ENCODE data around the gene SEC14L2. TPM values are rescaled to one million over a fixed set of nuclear protein-coding genes. Genes with fewer than 3 reads are reported as not detected.
"Not testable (repeated sequence)": the region's sequence is repeated elsewhere in the genome, so short reads cannot be mapped to it uniquely, and the experiment has no call there.

SEC14L2 gene
- polyA plus RNA-seq, 2 donors = 27.2 to 29.1 TPM

- peaks cover 2 to 18% of the 10 kb centered on the region in 2 donors for H3K4me1 ChIP-seq (ENCODE audit: control insufficient read depth in 2 of 2, insufficient read depth in 2 of 2, low read length in 1 of 2)
- not testable (repeated sequence) for H3K4me3 ChIP-seq (ENCODE audit: low read depth in 1 of 2, low read length in 2 of 2); H3K27me3 ChIP-seq (ENCODE audit: control insufficient read depth in 1 of 2, insufficient read depth in 2 of 2, low read length in 2 of 2); H3K9me3 ChIP-seq (ENCODE audit: control insufficient read depth in 2 of 2, insufficient read depth in 1 of 2, low read depth in 1 of 2, low read length in 1 of 2); H3K36me3 ChIP-seq (ENCODE audit: control insufficient read depth in 2 of 2, insufficient read depth in 2 of 2, low read length in 1 of 2); H3K27ac ChIP-seq (ENCODE audit: low read depth in 2 of 2, low read length in 1 of 2)
- WGBS, 2 donors = 98 to 99% methylated on average over 3 of the region's 3 CpGs
Observed at GRCh38 chr22:30401024-30401423, 4.2 kb downstream of the SEC14L2 start.

GRCh38 chr22:30402028-30402765, 5.4 kb downstream of the SEC14L2 start:
- no peak overlapping the region for H3K4me3 ChIP-seq (ENCODE audit: low read depth in 1 of 2, low read length in 2 of 2)
- peaks cover 2 to 18% of the 10 kb centered on the region in 2 donors for H3K4me1 ChIP-seq (ENCODE audit: control insufficient read depth in 2 of 2, insufficient read depth in 2 of 2, low read length in 1 of 2)
- 63 to 69% methylated on average over 5 of the region's 5 CpGs for WGBS, 2 donors
- peaks cover 6 to 8% of the 10 kb centered on the region in 2 donors for H3K36me3 ChIP-seq (ENCODE audit: control insufficient read depth in 2 of 2, insufficient read depth in 2 of 2, low read length in 1 of 2)
- no peaks in the 10 kb centered on the region for H3K9me3 ChIP-seq (ENCODE audit: control insufficient read depth in 2 of 2, insufficient read depth in 1 of 2, low read depth in 1 of 2, low read length in 1 of 2)
- H3K27me3 ChIP-seq (ENCODE audit: control insufficient read depth in 1 of 2, insufficient read depth in 2 of 2, low read length in 2 of 2) = no peaks in the 10 kb centered on the region
- H3K27ac ChIP-seq (ENCODE audit: low read depth in 2 of 2, low read length in 1 of 2) = no peak overlapping the region

GRCh38 chr22:30402766-30403104, 5.9 kb downstream of the SEC14L2 start:
- WGBS, 2 donors = 93 to 95% methylated on average over 5 of the region's 5 CpGs
- peaks cover 2 to 16% of the 10 kb centered on the region in 2 donors for H3K4me1 ChIP-seq (ENCODE audit: control insufficient read depth in 2 of 2, insufficient read depth in 2 of 2, low read length in 1 of 2)
- H3K27ac ChIP-seq (ENCODE audit: low read depth in 2 of 2, low read length in 1 of 2); H3K9me3 ChIP-seq (ENCODE audit: control insufficient read depth in 2 of 2, insufficient read depth in 1 of 2, low read depth in 1 of 2, low read length in 1 of 2); H3K4me3 ChIP-seq (ENCODE audit: low read depth in 1 of 2, low read length in 2 of 2); H3K27me3 ChIP-seq (ENCODE audit: control insufficient read depth in 1 of 2, insufficient read depth in 2 of 2, low read length in 2 of 2): not testable (repeated sequence)
- H3K36me3 ChIP-seq (ENCODE audit: control insufficient read depth in 2 of 2, insufficient read depth in 2 of 2, low read length in 1 of 2) = peaks cover 9 to 11% of the 10 kb centered on the region in 2 donors

GRCh38 chr22:30404307-30404706, 7.5 kb downstream of the SEC14L2 start:
- Histone ChIP-seq H3K4me3 (ENCODE audit: low read depth in 1 of 2, low read length in 2 of 2) (no peak overlapping the region), H3K9me3 (ENCODE audit: control insufficient read depth in 2 of 2, insufficient read depth in 1 of 2, low read depth in 1 of 2, low read length in 1 of 2) (no peaks in the 10 kb centered on the region), H3K36me3 (ENCODE audit: control insufficient read depth in 2 of 2, insufficient read depth in 2 of 2, low read length in 1 of 2) (peaks cover 11 to 15% of the 10 kb centered on the region in 2 donors), H3K27me3 (ENCODE audit: control insufficient read depth in 1 of 2, insufficient read depth in 2 of 2, low read length in 2 of 2) (no peaks in the 10 kb centered on the region), H3K4me1 (ENCODE audit: control insufficient read depth in 2 of 2, insufficient read depth in 2 of 2, low read length in 1 of 2) (peaks cover 0 to 6% of the 10 kb centered on the region in 2 donors), H3K27ac (ENCODE audit: low read depth in 2 of 2, low read length in 1 of 2) (no peak overlapping the region)
- 76 to 85% methylated on average over 6 of the region's 6 CpGs for WGBS, 2 donors

- Histone ChIP-seq H3K27me3 (ENCODE audit: control insufficient read depth in 1 of 2, insufficient read depth in 2 of 2, low read length in 2 of 2) (no peaks in the 10 kb centered on the region), H3K4me3 (ENCODE audit: low read depth in 1 of 2, low read length in 2 of 2) (no peak overlapping the region), H3K9me3 (ENCODE audit: control insufficient read depth in 2 of 2, insufficient read depth in 1 of 2, low read depth in 1 of 2, low read length in 1 of 2) (no peaks in the 10 kb centered on the region), H3K4me1 (ENCODE audit: control insufficient read depth in 2 of 2, insufficient read depth in 2 of 2, low read length in 1 of 2) (no peaks in the 10 kb centered on the region), H3K27ac (ENCODE audit: low read depth in 2 of 2, low read length in 1 of 2) (no peak overlapping the region), H3K36me3 (ENCODE audit: control insufficient read depth in 2 of 2, insufficient read depth in 2 of 2, low read length in 1 of 2) (peaks cover 11 to 23% of the 10 kb centered on the region in 2 donors)
- 65 to 84% methylated on average over 4 of the region's 4 CpGs for WGBS, 2 donors
Observed at GRCh38 chr22:30405731-30406130, 8.9 kb downstream of the SEC14L2 start.

- Histone ChIP-seq H3K27me3 (ENCODE audit: control insufficient read depth in 1 of 2, insufficient read depth in 2 of 2, low read length in 2 of 2) (no peaks in the 10 kb centered on the region), H3K36me3 (ENCODE audit: control insufficient read depth in 2 of 2, insufficient read depth in 2 of 2, low read length in 1 of 2) (peaks cover 11 to 23% of the 10 kb centered on the region in 2 donors), H3K9me3 (ENCODE audit: control insufficient read depth in 2 of 2, insufficient read depth in 1 of 2, low read depth in 1 of 2, low read length in 1 of 2) (no peaks in the 10 kb centered on the region), H3K4me1 (ENCODE audit: control insufficient read depth in 2 of 2, insufficient read depth in 2 of 2, low read length in 1 of 2) (no peaks in the 10 kb centered on the region), H3K4me3 (ENCODE audit: low read depth in 1 of 2, low read length in 2 of 2) (no peak overlapping the region), H3K27ac (ENCODE audit: low read depth in 2 of 2, low read length in 1 of 2) (no peak overlapping the region)
- WGBS, 2 donors = 78 to 94% methylated on average over 6 of the region's 6 CpGs
Observed at GRCh38 chr22:30406400-30406799, 9.6 kb downstream of the SEC14L2 start.

GRCh38 chr22:30408388-30409102, 11.7 kb downstream of the SEC14L2 start:
- H3K36me3 ChIP-seq (ENCODE audit: control insufficient read depth in 2 of 2, insufficient read depth in 2 of 2, low read length in 1 of 2) = peaks cover 8 to 28% of the 10 kb centered on the region in 2 donors

GRCh38 chr22:30411780-30412179, 15.0 kb downstream of the SEC14L2 start:
- no peaks in the 10 kb centered on the region for H3K27me3 ChIP-seq (ENCODE audit: control insufficient read depth in 1 of 2, insufficient read depth in 2 of 2, low read length in 2 of 2)
- no peak overlapping the region for H3K4me3 ChIP-seq (ENCODE audit: low read depth in 1 of 2, low read length in 2 of 2)
- no peaks in the 10 kb centered on the region for H3K9me3 ChIP-seq (ENCODE audit: control insufficient read depth in 2 of 2, insufficient read depth in 1 of 2, low read depth in 1 of 2, low read length in 1 of 2)
- peaks cover 0 to 2% of the 10 kb centered on the region in 2 donors for H3K4me1 ChIP-seq (ENCODE audit: control insufficient read depth in 2 of 2, insufficient read depth in 2 of 2, low read length in 1 of 2)
- WGBS, 2 donors = 48 to 57% methylated on average over 3 of the region's 3 CpGs
- H3K27ac ChIP-seq (ENCODE audit: low read depth in 2 of 2, low read length in 1 of 2) = peak overlapping the region in 1 of 2 donors; percentile 3
- H3K36me3 ChIP-seq (ENCODE audit: control insufficient read depth in 2 of 2, insufficient read depth in 2 of 2, low read length in 1 of 2) = peaks cover 9 to 41% of the 10 kb centered on the region in 2 donors

More at GRCh38 chr22:30408388-30409102, 11.7 kb downstream of the SEC14L2 start:
- Histone ChIP-seq H3K9me3 (ENCODE audit: control insufficient read depth in 2 of 2, insufficient read depth in 1 of 2, low read depth in 1 of 2, low read length in 1 of 2) (no peaks in the 10 kb centered on the region), H3K27ac (ENCODE audit: low read depth in 2 of 2, low read length in 1 of 2) (no peak overlapping the region), H3K4me1 (ENCODE audit: control insufficient read depth in 2 of 2, insufficient read depth in 2 of 2, low read length in 1 of 2) (peaks cover 0 to 2% of the 10 kb centered on the region in 2 donors), H3K27me3 (ENCODE audit: control insufficient read depth in 1 of 2, insufficient read depth in 2 of 2, low read length in 2 of 2) (no peaks in the 10 kb centered on the region), H3K4me3 (ENCODE audit: low read depth in 1 of 2, low read length in 2 of 2) (no peak overlapping the region)
- WGBS, 2 donors = 80 to 82% methylated on average over 13 of the region's 13 CpGs

- 83 to 89% methylated on average over 4 of the region's 4 CpGs for WGBS, 2 donors
- H3K27me3 ChIP-seq (ENCODE audit: control insufficient read depth in 1 of 2, insufficient read depth in 2 of 2, low read length in 2 of 2) = no peaks in the 10 kb centered on the region
- H3K9me3 ChIP-seq (ENCODE audit: control insufficient read depth in 2 of 2, insufficient read depth in 1 of 2, low read depth in 1 of 2, low read length in 1 of 2) = no peaks in the 10 kb centered on the region
- peaks cover 6 to 43% of the 10 kb centered on the region in 2 donors for H3K36me3 ChIP-seq (ENCODE audit: control insufficient read depth in 2 of 2, insufficient read depth in 2 of 2, low read length in 1 of 2)
- H3K27ac ChIP-seq (ENCODE audit: low read depth in 2 of 2, low read length in 1 of 2) = no peak overlapping the region
- H3K4me3 ChIP-seq (ENCODE audit: low read depth in 1 of 2, low read length in 2 of 2) = no peak overlapping the region
- peaks cover 0 to 2% of the 10 kb centered on the region in 2 donors for H3K4me1 ChIP-seq (ENCODE audit: control insufficient read depth in 2 of 2, insufficient read depth in 2 of 2, low read length in 1 of 2)
Observed at GRCh38 chr22:30413001-30413400, 16.2 kb downstream of the SEC14L2 start.
